ENCODE measurements around the gene SSBP3.

The SSBP3 gene

DNA sequence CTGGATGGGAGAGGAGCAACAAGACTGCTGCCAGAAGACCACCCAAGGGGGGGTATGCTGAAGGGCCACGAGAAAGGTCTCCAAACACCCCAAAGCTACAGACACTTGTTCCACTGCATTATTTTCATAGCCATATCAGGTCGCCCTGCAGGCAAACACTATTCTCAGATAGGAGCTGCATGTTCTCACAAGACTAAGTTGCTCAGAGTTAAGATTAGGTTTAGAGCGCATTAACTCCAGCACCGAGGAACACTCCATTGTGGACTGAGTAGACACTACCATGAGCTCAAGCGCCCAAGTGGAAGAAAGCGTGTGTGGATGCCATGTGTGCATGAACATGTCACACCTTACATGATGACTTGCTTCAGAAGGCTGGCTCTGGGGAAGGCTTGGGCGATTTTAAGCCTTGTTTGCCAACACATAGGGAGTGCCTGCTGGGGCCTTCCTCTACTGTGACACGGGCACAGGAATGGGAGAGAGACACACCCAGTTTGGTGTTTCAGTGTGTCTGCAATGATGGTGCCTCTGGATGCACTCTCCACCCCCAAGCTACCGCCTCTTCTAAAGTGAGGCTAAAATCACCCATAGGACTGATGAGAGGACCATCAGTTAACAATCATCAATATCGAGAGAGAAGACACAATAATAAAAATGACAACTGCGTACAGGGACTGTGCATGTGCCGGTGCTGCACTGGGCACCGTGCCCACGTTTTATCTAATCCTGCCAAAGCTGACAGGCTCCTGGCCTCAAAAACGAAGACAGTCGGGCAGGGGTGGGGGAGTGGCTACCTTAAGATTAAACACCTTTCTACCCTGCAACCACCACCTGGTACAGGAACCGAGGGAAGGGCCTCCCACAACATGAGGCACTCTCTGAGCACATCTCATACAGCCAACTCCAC lies 34.9 kb downstream of the SSBP3 start:
- no peak for DNase-seq

DNA sequence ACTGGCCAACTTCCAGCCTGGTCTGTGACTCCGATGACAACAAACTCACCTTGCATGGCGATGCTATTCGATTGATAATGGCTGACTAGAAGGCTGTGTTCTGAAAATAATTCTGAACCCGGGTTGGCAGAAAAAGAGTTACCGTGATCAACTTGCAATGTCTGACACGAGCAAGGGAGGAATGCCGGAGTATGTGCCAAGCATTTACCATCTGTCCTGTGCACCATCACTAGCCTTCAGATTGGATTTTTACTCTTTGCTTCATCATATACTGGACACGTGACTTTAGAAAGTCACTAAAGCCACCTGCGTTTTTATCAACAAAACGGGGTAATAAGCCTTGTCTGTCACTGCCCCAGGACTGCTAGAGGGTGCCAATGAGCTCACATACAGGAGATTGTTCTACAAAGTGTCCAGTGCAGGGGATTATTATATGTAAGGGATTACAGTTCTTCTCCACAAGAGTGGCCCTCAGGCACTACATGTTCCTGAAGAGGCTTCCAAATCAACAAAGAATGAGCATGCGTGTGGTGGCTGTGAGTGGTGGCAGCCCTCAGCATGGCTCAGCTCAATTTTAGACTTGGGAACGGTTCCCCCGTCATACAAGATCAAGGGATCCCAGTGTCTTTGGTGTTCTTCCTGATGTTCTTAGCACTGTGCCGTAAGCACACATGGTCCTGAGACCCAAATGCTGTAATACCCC lies 35.8 kb downstream of the SSBP3 start:
- DNase-seq: no peak

DNA sequence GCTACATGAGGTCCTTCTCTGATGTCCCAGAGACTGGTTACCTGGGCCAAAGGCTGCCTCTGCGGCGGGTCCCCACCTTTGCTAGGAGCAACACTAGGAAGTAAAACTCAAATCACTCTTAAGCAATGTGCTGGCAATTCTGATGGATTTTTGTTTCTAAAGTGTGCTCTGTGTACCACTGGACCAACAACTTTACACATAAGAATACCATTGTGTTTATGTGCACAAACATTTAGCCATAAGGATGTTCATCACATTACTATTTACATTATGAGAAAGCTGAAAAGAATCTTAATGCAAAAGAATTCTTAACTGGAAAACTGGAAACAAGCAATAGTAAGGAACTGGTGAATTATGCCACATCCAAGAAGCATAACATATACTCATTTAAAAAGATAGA lies 38.6 kb downstream of the SSBP3 start:
- DNase-seq: no peak

DNA sequence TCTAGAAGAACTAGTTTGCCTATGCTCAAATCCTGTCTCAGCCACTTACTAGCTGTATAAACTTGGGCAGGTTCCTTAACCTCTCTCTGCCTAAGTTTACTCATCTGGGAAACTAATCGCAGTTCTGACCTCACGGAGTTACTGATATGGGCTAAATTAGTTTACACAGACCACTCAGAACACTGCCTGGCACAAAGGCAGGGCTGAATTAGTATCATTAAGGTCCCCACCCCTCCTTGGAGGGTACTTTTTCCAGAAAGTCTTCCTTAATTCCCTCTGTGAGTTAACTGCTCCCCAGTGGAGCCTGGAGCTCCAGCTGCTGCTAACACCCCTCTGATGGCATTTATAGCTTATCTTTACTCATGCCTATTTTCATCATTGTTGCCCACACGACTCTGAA lies 40.3 kb downstream of the SSBP3 start:
- no peak for DNase-seq

DNA sequence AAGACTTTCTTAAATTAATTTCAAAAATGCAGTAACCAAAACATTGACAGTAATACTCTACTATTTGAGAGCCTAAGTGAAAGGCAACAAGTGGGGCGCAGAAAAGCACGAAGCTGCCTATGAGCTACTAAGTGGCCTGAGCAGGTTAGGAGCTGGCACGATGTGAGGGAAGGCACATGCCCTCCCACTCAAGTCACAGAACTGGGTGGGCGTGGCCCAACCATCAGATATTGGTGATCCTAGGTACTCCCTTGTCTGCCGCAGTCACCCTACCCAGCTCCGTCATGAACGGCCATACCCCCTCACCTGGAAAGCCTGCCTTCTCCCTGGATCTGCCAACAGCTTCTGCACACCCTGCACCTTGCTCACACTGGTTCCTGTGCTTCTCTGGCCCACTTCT lies 40.8 kb downstream of the SSBP3 start:
- no peak for DNase-seq

DNA sequence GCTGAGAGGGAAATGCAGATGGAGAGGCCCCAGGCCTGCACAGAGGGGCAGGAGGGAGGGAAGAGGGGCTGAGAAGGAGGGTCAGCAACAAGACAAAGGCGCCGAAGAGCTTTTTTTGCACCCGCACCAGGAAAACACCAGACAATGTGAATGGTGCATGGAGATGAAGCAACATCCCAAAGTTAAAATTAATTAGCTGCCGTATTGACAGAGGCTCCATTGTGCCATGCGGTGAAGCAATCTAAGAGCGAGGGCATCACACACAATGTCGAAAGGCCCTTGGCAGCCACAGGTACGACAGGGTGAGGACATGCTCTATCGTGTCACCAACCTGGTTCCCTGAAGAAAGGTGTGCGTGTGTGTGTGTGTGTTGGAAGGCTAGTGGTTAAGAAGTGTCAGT lies 41.2 kb downstream of the SSBP3 start:
- DNase-seq: no peak

DNA sequence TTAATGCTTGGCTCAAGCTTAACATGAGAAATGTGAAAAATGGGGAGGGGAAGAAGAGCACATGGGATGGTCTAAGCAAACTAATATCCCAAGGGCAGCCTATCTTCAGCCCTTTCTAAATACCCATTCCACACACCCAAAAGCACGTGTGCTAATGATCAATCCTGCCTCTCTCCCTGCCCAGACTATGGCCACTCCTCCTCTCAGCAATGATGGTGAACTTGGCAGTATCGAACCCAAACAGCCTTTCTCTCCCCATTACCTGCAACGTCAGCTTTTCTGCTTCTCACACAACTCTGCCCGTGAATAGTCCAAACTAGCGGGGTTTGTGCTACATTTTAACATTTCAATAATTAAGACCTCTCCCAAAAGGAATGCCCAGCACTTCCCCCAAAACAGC lies 41.6 kb downstream of the SSBP3 start:
- DNase-seq: no peak

DNA sequence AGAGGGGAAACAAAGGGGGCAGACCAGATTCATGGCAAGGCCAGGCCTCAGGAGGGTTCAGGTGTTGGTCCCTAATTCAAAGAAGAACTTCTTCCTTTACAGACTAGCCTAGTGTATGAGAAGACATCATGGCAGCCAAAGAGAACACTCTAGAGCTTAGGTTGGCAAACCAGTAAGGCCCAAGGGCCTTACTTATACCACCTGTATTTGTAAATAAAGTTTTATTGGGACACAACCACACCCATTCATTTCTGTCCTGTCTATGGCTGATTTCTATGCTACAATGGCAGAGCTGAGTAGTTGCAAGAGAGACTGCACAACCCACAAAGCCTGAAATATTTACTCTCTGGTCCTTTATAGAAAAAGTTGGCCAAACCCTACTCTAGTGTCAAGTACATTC lies 42.3 kb downstream of the SSBP3 start:
- DNase-seq: no peak

DNA sequence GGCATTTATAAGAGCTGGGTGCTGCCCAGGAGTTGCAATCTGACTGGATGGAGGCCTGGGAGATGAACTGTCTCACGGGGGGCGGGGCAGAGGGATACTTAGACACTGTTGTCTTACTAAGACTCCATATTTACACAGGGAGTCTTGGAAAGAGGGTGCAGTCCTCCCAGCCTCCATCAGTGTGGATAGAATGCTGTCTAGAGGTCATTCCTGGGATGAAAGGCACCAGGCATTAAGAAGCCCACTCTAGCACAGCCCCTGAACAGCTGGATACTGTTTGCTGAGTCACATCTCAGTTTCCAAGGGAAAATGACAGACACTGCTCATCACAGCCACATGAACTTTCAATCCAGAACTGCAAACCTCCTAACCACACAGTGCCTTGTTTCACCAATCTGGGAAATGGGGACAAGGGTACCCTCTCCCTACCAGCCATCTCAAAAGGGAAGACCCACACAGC lies 43.3 kb downstream of the SSBP3 start:
- no peak for DNase-seq

DNA sequence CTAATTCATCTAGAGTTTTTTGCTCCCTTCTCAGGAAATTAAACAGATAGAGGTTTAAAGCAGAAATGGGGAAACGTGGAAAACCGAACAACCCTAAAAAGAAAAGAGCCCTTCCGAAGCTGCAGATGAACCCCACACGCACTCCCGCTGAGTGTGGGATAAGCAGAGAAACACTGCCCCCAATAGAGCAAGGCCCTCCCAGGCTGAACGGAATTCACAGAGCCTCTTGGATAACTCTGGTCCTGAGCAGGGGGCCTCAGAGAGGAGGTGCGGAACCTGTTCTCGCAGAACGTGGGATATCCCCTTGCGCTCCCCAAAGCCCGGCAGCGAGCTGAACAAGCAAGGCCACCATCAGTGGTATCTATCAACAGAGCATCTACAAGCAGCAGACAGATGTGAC lies 44.9 kb downstream of the SSBP3 start:
- no peak for DNase-seq

DNA sequence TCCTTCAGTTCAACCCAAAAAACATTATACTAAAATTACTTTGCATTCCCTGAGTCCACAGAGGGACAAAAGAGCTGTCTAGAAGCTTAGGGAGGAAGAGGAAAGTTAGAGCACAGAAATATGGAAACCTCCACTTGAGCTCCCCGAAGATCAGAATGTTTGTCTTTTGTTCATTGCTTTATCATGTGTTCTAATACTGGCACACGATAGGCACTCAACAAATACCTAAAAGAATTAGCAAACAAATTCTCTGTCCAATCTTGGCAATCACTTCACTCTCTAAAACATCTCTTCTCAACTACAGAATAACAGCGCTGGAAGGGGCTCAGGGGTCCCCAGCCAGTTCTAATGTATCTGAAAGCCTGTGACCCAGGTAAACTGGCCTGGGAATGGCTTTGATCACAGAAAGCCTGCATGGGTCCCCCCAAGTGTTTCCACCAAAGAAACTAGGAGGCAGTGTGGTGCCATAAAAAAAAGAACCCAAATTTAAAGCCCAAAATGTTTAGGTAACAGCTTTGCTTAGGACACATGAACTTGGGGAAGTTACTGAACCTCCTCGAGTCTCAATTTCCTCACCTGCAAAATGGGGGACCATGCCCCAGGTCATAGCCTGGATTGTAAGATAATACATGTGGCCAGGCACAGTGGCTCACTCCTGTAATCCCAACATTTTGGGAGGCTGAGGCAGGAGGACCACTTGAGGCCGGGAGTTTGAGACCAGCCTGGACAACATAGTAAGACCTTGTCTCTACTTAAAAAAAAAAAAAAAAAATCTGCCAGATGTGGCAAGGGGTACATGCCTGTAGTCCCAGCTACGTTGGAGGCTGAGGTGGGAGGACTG lies 45.8 kb downstream of the SSBP3 start:
- no peak for DNase-seq

DNA sequence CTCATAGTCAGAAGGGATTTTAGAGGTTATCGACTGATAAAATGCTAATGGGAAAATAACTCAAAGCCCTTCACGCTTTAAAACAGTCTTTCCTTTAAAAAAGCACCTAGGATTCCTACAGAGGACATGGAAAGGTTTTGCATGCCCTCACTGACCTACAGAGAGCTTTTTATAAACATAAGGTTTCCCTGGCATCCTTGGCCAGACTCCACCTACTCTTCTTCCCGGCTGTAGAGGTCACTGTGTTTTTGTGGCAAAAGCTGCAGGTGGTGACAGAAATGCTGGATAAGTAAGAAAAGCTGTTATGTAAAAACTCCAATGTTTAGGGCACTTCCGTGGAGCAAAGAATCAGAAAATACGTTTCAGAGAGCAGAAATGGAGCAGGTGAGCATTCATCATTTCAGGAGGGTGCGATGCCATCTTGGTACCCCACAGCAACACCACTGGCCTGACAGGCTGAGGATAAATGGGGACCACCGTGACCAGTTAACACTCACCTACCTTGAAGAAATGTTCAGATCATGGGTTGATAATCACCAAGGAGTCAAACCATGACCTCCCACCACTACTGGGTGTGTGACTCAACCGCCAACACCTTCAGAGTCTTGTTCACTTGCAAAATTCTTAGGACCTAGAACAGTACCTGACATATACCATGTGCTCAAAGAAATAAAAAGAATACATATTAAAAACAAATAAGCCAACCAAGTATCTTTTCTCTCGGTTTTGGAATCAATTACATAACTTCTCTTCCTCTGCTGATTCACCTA lies 46.6 kb downstream of the SSBP3 start:
- no peak for DNase-seq

DNA sequence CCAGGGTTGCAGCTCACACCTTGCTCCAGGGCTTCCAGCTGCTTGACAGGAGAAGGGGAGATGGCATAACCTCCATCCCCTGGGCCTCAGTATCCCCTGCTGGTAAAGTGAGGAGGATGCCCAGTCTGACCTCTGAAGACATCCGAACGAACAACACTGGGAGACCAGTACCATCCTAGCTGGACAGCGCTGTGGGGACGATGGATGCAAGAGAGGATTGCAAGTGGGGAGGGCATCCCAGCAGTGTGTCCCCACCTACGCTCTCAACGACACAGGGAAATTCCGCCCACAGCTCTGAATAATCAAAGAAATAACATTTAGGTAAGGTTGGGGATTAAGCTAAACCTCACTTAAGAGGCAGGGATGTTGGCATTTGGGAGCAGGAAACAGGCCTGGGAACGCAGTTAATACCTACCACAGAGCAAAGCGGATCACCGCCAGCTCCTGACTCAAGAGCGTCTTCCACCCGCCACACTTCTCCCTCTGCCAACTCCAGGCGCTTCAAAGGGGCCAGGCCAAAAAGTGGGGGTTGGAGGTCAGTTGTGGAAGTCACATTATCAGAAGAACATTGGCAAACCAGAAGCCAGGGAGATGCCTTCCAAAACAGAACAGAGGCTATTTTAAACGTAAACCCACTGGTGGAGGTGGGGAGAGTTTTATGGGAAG lies 47.6 kb downstream of the SSBP3 start:
- DNase-seq: no peak

DNA sequence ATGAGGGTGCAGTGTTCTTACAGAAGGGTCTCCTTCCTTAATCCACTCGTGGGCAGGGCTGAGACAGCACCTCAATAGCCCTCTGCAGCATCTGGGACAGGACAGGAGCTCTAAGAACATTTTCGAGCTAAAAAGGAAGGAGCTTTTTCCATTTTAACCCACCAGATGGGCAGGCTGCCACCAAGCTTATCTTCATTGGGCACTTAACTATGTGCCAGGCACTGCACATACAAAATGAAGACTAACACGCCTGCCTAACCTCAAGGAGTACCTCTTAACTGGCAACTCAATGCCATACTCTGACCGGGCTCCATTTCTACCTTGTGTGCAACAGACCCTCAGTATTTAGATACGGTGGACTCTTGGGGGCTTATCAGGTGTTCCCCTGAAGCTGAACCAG lies 48.2 kb downstream of the SSBP3 start:
- DNase-seq: no peak

DNA sequence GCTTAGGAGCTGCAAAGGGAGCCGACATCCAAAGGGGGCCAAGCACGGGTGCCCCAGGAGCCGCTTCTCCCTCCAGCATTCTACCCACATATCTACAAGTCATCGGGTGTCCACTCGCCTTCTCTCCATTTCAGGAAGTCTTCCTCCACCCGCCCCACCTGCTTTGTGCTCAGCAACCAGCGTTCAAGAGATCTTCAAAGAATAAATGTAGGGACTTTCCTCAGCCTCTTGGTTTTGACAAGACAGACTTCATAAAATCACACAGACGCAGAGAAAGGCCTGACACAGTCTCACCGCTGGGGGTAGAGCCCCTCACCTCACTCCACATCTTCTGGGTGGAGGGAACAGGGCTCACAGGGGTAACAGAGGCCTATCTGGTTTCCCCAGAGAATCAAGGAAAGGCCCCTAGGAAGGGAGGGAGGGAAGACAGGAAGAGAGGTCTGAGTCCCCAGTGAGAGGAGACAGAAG lies 49.5 kb downstream of the SSBP3 start:
- DNase-seq: no peak

DNA sequence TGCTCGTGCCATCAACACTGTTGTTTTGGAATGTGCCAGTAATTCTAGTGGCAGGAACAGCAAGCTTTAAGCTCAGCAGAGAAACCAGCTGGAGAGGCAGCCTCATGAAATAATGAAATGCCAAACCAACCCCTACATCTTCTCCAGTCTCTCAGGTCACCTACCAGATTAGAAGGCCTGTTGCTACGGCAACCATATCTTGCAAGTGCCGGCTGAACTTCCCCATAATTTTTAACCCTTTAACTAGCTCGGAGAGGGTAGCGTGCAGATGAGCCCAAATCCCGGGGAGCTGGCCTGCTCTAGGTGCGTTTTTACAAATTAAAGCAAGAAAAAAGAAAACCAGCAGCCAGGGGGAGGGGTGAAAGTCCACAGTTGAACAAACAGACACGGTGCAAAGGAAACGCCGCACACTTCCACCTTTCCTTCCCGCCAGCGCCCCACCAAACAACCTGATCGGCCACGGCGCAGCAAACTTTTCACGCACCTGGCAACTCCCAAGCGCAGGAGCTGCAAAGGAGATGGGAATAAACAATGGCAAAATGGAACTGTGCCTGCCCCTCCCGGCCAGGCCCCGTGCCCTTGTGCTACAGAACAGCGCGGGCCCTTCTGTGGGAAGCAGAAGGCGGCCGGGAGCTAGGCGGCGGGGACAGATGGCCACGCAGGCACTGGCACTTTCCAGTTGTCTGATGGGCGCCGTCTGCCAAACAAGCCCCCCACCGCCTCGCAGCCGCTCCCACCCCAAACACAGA lies 50.1 kb downstream of the SSBP3 start:
- no peak for DNase-seq

DNA sequence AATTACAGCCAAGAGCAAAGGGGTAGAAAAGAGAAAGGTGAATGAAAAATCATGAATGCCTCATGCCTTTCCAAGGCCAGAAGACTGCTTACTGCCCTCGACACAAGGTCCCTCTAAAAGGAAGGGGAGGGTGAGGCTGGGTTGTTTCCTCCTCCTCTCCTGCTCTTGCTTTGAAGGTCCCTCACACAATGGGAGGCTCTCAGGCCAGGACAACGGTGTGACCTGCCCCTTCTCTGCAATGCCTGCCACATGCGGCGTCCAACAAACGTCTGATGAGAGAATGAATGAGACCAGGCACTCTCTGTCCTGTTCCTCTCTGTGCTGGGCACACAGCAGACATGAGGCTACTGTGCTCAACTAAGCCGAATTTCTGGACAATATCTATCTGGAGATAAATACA lies 51.3 kb downstream of the SSBP3 start:
- no peak for DNase-seq

DNA sequence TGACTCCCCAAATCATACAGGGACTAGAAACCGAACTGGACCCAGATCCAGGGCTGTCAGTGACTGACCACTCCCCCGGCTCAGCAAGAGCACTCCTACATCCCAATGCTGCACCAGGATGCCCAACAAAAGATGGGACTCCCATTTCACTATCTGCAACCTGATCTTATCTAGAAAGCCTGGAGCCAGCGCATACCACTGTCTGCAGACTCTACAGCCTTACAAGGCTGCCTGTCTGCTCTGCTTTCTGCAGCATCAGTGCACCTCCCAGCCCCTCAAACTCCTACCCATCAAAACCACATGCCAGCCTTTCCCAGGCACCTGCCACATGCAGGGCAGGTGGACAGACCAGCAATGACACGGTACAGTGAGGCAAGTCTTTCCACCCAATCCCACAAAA lies 52.2 kb downstream of the SSBP3 start:
- no peak for DNase-seq

DNA sequence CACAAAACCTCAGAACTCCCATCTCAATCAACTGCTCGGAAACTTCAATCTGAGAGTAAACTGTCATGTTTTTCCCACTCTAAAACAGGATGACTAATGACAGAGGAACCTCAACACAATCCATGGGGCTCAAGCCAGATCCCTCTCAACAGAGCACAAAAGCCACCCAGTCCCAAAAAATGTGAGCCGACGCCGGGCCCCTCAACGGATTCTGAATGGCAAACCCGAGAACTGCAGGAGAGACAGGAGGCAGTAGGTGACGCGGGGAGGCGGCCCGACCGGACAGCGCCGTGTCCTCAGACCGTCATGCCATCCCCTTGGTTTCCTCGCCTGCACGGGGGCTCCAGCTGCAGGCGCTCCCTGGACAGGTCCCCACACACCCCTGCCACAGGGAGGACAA lies 53.4 kb downstream of the SSBP3 start:
- no peak for DNase-seq

DNA sequence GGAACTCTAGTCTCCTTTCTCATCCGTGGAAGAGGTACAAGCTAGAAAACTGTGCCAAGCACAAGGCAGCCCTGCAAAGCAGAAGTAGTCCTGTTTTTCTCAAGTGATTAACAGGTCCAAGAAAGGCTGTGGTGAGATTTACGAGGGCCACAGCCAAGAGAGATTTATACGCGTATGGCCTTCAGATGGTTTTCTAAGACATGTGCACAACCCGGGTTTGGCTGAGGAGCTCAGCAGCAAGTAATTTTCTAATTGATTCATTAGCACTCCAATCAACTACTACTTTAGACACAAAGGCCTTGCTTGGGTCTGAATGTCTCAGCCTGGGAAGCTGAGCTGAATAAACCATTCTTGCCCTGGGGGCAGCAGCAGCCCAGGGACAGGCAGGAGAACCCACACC lies 55.8 kb downstream of the SSBP3 start:
- no peak for DNase-seq

DNA sequence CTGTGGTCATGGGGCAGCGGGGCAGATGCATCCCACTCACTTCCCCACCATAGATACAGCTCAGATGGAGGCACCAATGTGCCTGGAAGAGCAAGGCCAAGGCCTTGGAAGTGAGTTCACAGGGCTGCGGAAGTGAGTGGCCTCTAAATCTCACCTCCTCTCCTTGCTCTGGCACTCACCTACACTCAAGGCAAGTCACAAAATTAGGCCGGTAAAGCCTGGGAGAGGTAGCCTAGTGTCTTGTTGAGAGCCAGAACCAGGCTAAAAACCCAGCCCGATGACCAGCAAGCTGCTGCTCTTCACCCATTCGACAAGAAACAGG lies 57.5 kb downstream of the SSBP3 start:
- DNase-seq: no peak

Data from NCI-H1417 treated with DMSO at 0.1 percent for 48 hours (cell line).